ENCODE data around the gene ABCC1.
"Not testable (repeated sequence)": the region's sequence is repeated elsewhere in the genome, so short reads cannot be mapped to it uniquely, and the experiment has no call there.

ABCC1 gene

DNA sequence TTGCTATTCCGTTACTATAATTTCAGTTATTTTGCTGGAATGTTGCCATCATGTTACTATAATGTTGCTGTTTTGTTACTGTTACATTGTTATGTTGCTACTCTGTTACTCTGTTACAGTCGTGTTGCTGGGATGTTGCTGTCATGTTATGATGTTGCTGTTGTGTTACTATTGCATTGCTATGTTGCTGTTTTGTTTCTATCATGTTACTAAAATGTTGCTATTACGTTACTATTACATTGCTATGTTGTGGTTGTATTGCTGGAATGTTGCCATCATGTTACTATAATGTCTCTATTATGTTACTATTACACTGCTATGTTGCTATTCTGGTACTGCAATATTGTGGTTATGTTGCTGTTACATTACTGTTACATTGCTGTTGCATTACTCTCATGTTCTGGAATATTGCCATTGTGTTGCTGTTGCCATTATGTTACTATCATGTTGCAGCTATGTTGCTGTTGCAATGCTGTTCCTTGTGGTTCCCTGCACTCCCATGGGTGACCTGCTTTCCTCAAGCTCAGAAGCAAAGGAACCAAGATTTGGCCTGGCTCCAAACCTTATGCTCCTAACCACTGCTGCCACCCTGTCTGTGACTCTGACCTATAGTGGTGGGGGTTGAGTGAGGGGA, 209.4 kb downstream of the ABCC1 start:
- H2AFZ ChIP-seq (ENCODE audit: low read length): no peak overlapping the region
- no peak overlapping the region for H3K27ac ChIP-seq (ENCODE audit: low read depth, low read length, poor library complexity, severe bottlenecking)
- H4K20me1 ChIP-seq (ENCODE audit: insufficient read depth, low read length): no peaks in the 10 kb centered on the region
- no peaks in the 10 kb centered on the region for H3K9me2 ChIP-seq (ENCODE audit: low read depth, low read length)
- H3K4me3 ChIP-seq (ENCODE audit: low read depth, low read length, poor library complexity, severe bottlenecking): no peak overlapping the region
- H3K4me1 ChIP-seq (ENCODE audit: insufficient read depth, low read length, severe bottlenecking): no peaks in the 10 kb centered on the region
- no peak overlapping the region for H3K4me2 ChIP-seq (ENCODE audit: low read length)
- no peaks in the 10 kb centered on the region; the same call in 1 of the 2 replicates for H3K27me3 ChIP-seq (ENCODE audit: insufficient read depth, low read length)
- no peaks in the 10 kb centered on the region for H3K36me3 ChIP-seq (ENCODE audit: insufficient read depth, low read length)
- H3F3A ChIP-seq (ENCODE audit: insufficient read depth, low read length): no peaks in the 10 kb centered on the region
- no peaks in the 10 kb centered on the region for H3K9me3 ChIP-seq (ENCODE audit: low read length)
- no peak overlapping the region for H3K9ac ChIP-seq (ENCODE audit: low read length)
- H3K79me2 ChIP-seq (ENCODE audit: insufficient read depth, low read length): no peaks in the 10 kb centered on the region
- TF ChIP-seq EZH2 (IDR thresholded peaks at IDR 0.05; ENCODE audit: borderline replicate concordance, low read length): no peak
- TF ChIP-seq, protein P1, sequence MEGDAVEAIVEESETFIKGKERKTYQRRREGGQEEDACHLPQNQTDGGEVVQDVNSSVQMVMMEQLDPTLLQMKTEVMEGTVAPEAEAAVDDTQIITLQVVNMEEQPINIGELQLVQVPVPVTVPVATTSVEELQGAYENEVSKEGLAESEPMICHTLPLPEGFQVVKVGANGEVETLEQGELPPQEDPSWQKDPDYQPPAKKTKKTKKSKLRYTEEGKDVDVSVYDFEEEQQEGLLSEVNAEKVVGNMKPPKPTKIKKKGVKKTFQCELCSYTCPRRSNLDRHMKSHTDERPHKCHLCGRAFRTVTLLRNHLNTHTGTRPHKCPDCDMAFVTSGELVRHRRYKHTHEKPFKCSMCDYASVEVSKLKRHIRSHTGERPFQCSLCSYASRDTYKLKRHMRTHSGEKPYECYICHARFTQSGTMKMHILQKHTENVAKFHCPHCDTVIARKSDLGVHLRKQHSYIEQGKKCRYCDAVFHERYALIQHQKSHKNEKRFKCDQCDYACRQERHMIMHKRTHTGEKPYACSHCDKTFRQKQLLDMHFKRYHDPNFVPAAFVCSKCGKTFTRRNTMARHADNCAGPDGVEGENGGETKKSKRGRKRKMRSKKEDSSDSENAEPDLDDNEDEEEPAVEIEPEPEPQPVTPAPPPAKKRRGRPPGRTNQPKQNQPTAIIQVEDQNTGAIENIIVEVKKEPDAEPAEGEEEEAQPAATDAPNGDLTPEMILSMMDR (IDR thresholded peaks at IDR 0.05; ENCODE audit: low read length): no peak

DNA sequence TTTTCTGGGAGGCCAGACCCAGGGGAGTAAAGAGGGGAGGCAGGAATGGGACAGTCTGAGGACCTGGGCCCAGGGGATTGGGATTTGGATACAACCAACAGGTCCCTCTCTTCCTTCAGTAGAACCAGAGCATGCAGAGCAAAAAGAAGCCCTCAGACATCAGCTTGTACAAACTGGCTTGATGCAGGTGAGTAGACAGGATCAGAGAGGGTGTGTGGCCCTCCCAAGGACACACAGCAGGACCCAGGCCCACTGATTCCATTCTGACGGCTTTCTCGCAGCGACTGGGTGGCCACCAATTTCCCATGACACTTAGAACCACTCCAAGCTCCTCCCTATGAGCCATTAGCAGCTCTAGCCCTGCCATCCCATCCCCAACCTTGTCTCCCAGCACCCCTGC, 210.2 kb downstream of the ABCC1 start:
- H3K9ac ChIP-seq (ENCODE audit: low read length): no peak overlapping the region
- TF ChIP-seq EZH2 (IDR thresholded peaks at IDR 0.05; ENCODE audit: borderline replicate concordance, low read length): no peak
- TF ChIP-seq, protein P1 (IDR thresholded peaks at IDR 0.05; ENCODE audit: low read length): no peak
- H4K20me1 ChIP-seq (ENCODE audit: insufficient read depth, low read length): no peaks in the 10 kb centered on the region
- H3K9me2 ChIP-seq (ENCODE audit: low read depth, low read length): no peaks in the 10 kb centered on the region
- no peaks in the 10 kb centered on the region for H3K79me2 ChIP-seq (ENCODE audit: insufficient read depth, low read length)
- H3K27me3 ChIP-seq (ENCODE audit: insufficient read depth, low read length): peaks cover 5% of the 10 kb centered on the region; the same call in 1 of the 2 replicates
- no peaks in the 10 kb centered on the region for H3F3A ChIP-seq (ENCODE audit: insufficient read depth, low read length)
- no peaks in the 10 kb centered on the region for H3K36me3 ChIP-seq (ENCODE audit: insufficient read depth, low read length)
- H2AFZ ChIP-seq (ENCODE audit: low read length): no peak overlapping the region
- no peak overlapping the region for H3K4me3 ChIP-seq (ENCODE audit: low read depth, low read length, poor library complexity, severe bottlenecking)
- H3K4me1 ChIP-seq (ENCODE audit: insufficient read depth, low read length, severe bottlenecking): no peaks in the 10 kb centered on the region
- no peak overlapping the region for H3K27ac ChIP-seq (ENCODE audit: low read depth, low read length, poor library complexity, severe bottlenecking)
- peaks cover 4% of the 10 kb centered on the region; the same call in 1 of the 2 replicates for H3K9me3 ChIP-seq (ENCODE audit: low read length)
- no peak overlapping the region for H3K4me2 ChIP-seq (ENCODE audit: low read length)

DNA sequence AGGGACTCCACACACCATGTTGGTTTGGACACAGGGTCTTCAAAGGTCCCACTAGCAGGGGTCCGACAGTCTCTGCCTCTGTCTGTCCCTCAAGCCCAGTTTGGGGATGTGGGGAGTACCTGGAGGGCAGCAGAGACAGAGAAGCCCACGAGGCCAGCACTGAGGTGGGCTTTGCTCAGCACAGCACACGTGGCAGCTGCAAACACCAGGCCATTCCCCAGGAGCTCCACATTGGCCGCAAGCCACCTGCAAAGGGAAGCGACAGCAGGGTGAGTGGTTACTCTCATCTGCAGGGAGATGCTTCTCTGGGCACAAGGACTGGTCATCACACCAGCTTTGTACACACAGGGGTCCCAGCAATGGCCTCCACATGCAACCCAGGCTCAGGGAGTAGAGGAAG, 211.9 kb downstream of the ABCC1 start:
- no peak overlapping the region for H3K9ac ChIP-seq (ENCODE audit: low read length)
- H3K27me3 ChIP-seq (ENCODE audit: insufficient read depth, low read length): peaks cover 5% of the 10 kb centered on the region; the same call in 1 of the 2 replicates
- H3K36me3 ChIP-seq (ENCODE audit: insufficient read depth, low read length): no peaks in the 10 kb centered on the region
- no peak overlapping the region for H3K27ac ChIP-seq (ENCODE audit: low read depth, low read length, poor library complexity, severe bottlenecking)
- no peaks in the 10 kb centered on the region for H3K9me2 ChIP-seq (ENCODE audit: low read depth, low read length)
- H3K4me3 ChIP-seq (ENCODE audit: low read depth, low read length, poor library complexity, severe bottlenecking): no peak overlapping the region
- TF ChIP-seq EZH2 (IDR thresholded peaks at IDR 0.05; ENCODE audit: borderline replicate concordance, low read length): no peak
- TF ChIP-seq, protein P1 (IDR thresholded peaks at IDR 0.05; ENCODE audit: low read length): no peak
- H3F3A ChIP-seq (ENCODE audit: insufficient read depth, low read length): no peaks in the 10 kb centered on the region
- peaks cover 4% of the 10 kb centered on the region; the same call in 1 of the 2 replicates for H3K9me3 ChIP-seq (ENCODE audit: low read length)
- H2AFZ ChIP-seq (ENCODE audit: low read length): no peak overlapping the region
- no peak overlapping the region for H3K4me2 ChIP-seq (ENCODE audit: low read length)
- no peaks in the 10 kb centered on the region for H3K4me1 ChIP-seq (ENCODE audit: insufficient read depth, low read length, severe bottlenecking)
- H4K20me1 ChIP-seq (ENCODE audit: insufficient read depth, low read length): no peaks in the 10 kb centered on the region
- no peaks in the 10 kb centered on the region for H3K79me2 ChIP-seq (ENCODE audit: insufficient read depth, low read length)

DNA sequence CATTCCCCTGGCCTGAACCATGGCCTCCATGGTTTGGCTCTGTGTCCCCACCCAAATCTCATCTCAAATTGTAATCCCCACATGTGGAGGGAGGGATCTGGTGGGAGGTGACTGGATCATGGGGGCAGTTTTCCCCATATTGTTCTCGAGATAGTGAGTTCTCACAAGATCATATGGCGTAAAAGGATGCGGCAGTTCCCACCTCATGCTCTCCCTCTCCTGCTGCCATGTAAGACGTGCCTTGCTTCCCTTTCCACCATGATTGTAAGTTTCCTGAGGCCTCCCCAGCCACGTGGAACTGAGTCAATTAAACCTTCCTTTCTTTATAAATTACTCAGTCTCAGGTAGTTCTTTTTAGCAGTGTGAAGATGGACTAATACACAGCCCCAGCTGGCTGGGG, 212.4 kb downstream of the ABCC1 start:
- H3K4me1 ChIP-seq (ENCODE audit: insufficient read depth, low read length, severe bottlenecking); H3K9me2 ChIP-seq (ENCODE audit: low read depth, low read length); H3K79me2 ChIP-seq (ENCODE audit: insufficient read depth, low read length); H3K4me2 ChIP-seq (ENCODE audit: low read length); H3K9ac ChIP-seq (ENCODE audit: low read length); H2AFZ ChIP-seq (ENCODE audit: low read length); H3K9me3 ChIP-seq (ENCODE audit: low read length); H3K4me3 ChIP-seq (ENCODE audit: low read depth, low read length, poor library complexity, severe bottlenecking); H3K36me3 ChIP-seq (ENCODE audit: insufficient read depth, low read length); H3K27me3 ChIP-seq (ENCODE audit: insufficient read depth, low read length); H3K27ac ChIP-seq (ENCODE audit: low read depth, low read length, poor library complexity, severe bottlenecking); H4K20me1 ChIP-seq (ENCODE audit: insufficient read depth, low read length); H3F3A ChIP-seq (ENCODE audit: insufficient read depth, low read length): not testable (repeated sequence)
